ENCODE results near the gene ATP6V1A. TPM values are rescaled to one million over a fixed set of nuclear protein-coding genes. Genes with fewer than 3 reads are reported as not detected.
A peak's percentile ranks its signal among the peaks of the same experiment; 100 is the strongest.

Gene ATP6V1A
- 10 to 100 TPM; 20.3 to 44.7 (median 34.2) TPM for total RNA-seq
- 10 to 100 TPM in 1 of 2 donors, 1 to 10 TPM in 1; 5.9 to 14.7 TPM for polyA plus RNA-seq

- FAIRE-seq (peak; percentile 90), ATAC-seq (peak; percentile 76 to 83 (median 80)), DNase-seq (peak; percentile 84 to 91 (median 89))
- no peaks in the 10 kb centered on the region for H3K27me3 ChIP-seq
- no peaks in the 10 kb centered on the region for H3K9me3 ChIP-seq
- no peak for TF ChIP-seq CTCF (IDR thresholded peaks at IDR 0.05)
- peak within 1 kb of the TSS; percentile 93 to 98 (median 94) for H3K27ac ChIP-seq
- intact Hi-C loops (cut with DNase I) = no loop called here
- H3K4me3 ChIP-seq = peak within 1 kb of the TSS; percentile 55 to 81 (median 68)
- H3K36me3 ChIP-seq = no peaks in the 10 kb centered on the region
- H3K4me1 ChIP-seq = peaks cover 7 to 38% (median 37%) of the 10 kb centered on the region in 3 donors
- WGBS, 2 donors = 0% methylated on average over 34 of the region's 34 CpGs
Observed at GRCh38 chr3:113746548-113747282, at the start of gene ATP6V1A. ATP6V1A (plus strand) TSS chr3:113747035; CDS start chr3:113778754, 31,719 bp downstream.

GRCh38 chr3:113697500-113698090 is 49.2 kb upstream of the ATP6V1A start:
- Histone ChIP-seq H3K9me3 (no peaks in the 10 kb centered on the region), H3K27me3 (no peaks in the 10 kb centered on the region), H3K4me3 (peak overlapping the region; percentile 22 to 91 (median 60)), H3K27ac (peak overlapping the region; percentile 71 to 99 (median 98)), H3K4me1 (peaks cover 0 to 28% (median 28%) of the 10 kb centered on the region in 3 donors), H3K36me3 (no peaks in the 10 kb centered on the region)
- FAIRE-seq = no peak
- 2 to 3% methylated on average over 10 of the region's 10 CpGs for WGBS, 2 donors
- ATAC-seq = peak in 3 of 4 donors; percentile 4 to 16 (median 9)
- intact Hi-C loops (cut with DNase I) = no loop called here
- no peak for TF ChIP-seq CTCF (IDR thresholded peaks at IDR 0.05)
- peak in 1 of 6 donors; percentile 20 for DNase-seq

GRCh38 chr3:113698213-113698742 is 48.6 kb upstream of the ATP6V1A start:
- no peaks in the 10 kb centered on the region for H3K9me3 ChIP-seq
- peak overlapping the region in 2 of 4 donors; percentile 99 for H3K27ac ChIP-seq
- FAIRE-seq (no peak), DNase-seq (no peak), ATAC-seq (no peak)
- no peak for TF ChIP-seq CTCF (IDR thresholded peaks at IDR 0.05)
- H3K27me3 ChIP-seq = no peaks in the 10 kb centered on the region
- intact Hi-C loops (cut with DNase I) = no loop called here
- H3K36me3 ChIP-seq = no peaks in the 10 kb centered on the region
- peaks cover 0 to 22% (median 22%) of the 10 kb centered on the region in 3 donors for H3K4me1 ChIP-seq
- 48 to 49% methylated on average over 6 of the region's 6 CpGs for WGBS, 2 donors
- peak overlapping the region in 2 of 4 donors; percentile 91 for H3K4me3 ChIP-seq

- Histone ChIP-seq H3K4me3 (peak overlapping the region; percentile 0 to 44 (median 14)), H3K27ac (peak overlapping the region in 1 of 4 donors; percentile 99), H3K4me1 (peaks cover 0 to 21% (median 16%) of the 10 kb centered on the region in 3 donors), H3K36me3 (no peaks in the 10 kb centered on the region), H3K27me3 (no peaks in the 10 kb centered on the region), H3K9me3 (no peaks in the 10 kb centered on the region)
- no peak for FAIRE-seq
- WGBS, 2 donors = 16 to 24% methylated on average over 23 to 24 of the region's 24 CpGs
- no peak for ATAC-seq
- intact Hi-C loops (cut with DNase I) = no loop called here
- TF ChIP-seq CTCF (IDR thresholded peaks at IDR 0.05) = no peak
- DNase-seq = peak in 3 of 6 donors; percentile 31 to 65 (median 32)
Observed at GRCh38 chr3:113698956-113699355, 47.9 kb upstream of the ATP6V1A start.
